ENCODE measurements around the gene SHC4.
A peak's percentile ranks its signal among the peaks of the same experiment; 100 is the strongest.

Gene SHC4

DNA sequence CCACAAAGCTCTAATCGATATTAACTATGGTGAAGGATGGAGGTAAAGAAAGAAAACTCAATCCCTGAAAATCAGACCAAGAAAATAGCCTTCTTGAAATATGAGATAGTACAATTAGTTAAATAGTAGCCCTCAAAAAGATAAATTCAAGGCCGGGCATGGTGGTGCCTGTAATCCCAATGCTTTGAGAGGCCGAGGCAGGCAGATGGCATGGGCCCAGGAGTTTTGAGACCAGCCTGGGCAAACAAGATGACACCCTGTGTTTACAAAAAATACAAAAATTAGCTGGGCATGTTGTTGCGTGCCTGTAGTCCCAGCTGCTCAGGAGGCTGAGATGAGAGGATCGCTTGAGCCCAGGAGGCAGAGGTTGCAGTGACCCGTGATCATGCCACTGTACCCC, 121.2 kb downstream of the SHC4 start:
- no peak for DNase-seq (ENCODE audit: low spot score)

GRCh38 chr15:48834756-48835155, 129.0 kb downstream of the SHC4 start:
- no peak for DNase-seq (ENCODE audit: low spot score)

GRCh38 chr15:48833526-48834239, 130.0 kb downstream of the SHC4 start:
- DNase-seq (ENCODE audit: low spot score): no peak

GRCh38 chr15:48832648-48833047, 131.1 kb downstream of the SHC4 start:
- DNase-seq (ENCODE audit: low spot score): no peak

- no peak for DNase-seq (ENCODE audit: low spot score)
Measured at GRCh38 chr15:48828906-48829305, 134.8 kb downstream of the SHC4 start.

- no peak for DNase-seq (ENCODE audit: low spot score)
Measured at GRCh38 chr15:48828471-48828870, 135.2 kb downstream of the SHC4 start.

GRCh38 chr15:48825075-48825474, 138.6 kb downstream of the SHC4 start:
- no peak for DNase-seq (ENCODE audit: low spot score)

- no peak for DNase-seq (ENCODE audit: low spot score)
Measured at GRCh38 chr15:48823706-48824105, 140.0 kb downstream of the SHC4 start.

DNA sequence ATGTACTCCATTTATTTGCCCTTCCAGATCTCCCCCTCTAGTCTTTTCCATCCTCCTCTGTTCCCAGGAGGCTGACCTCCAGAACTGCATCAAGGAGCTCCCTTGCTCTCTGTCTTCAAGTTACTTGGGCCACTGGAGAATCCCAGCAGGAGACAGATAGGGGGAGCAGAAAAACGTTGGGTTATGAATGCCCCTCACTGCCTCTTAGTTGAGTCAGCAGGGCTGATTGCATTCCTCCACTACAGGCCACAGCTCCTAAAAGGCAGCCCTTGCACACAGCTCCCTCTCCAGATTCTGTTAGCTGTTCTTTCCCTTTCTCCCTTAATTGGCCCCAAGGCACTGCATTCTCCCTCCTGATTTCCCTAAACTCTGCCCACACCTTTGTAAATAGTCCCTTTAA, 140.5 kb downstream of the SHC4 start:
- no peak for DNase-seq (ENCODE audit: low spot score)

- DNase-seq (ENCODE audit: low spot score): no peak
Measured at GRCh38 chr15:48814286-48814685, 149.4 kb downstream of the SHC4 start.

- no peak for DNase-seq (ENCODE audit: low spot score)
Measured at GRCh38 chr15:48811325-48811958, 152.3 kb downstream of the SHC4 start.

DNA sequence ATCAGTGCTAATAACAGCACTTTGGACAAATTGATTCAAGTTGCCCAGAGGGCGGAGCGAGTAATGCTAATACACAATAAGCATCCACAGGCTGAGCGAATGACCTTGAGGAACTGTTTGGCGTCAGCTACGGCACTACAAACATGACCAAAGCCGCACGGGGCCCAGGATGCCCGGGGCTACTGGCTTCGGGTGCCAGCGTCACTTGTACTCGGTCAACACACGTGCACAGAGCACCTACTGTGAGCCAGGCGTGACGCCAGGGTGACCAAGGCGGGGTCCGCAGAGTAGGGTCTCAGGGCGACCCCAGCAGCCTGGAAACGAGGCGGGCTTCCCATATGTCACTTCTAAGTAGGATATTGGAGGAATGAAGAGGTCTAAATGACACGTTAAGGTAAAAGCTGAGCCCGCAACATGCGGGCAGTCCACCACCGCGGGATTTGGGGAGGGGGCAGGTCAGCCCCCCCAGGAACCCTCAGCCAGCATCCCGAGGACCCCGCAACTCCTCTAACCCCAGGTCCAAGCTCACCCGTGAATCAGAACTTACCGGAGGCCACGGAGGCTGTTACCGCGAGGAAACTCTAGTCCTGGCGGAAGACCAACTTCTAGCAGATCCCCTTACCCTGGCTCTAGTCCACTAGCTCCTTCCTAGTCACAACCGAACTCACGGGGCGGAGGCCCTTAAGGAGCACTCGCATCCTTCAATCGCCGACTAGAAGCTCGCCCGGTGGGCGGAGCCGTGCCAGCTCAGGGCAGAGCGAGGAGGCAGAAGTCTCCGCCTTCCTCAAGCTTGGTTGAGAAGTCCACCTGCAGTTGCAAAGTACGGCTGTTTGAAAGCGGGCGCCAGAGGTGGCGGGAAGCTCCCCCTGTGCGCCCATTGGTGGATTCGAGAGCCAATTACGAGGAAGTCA, 153.1 kb downstream of the SHC4 start, which contains the start of gene CEP152:
Gene CEP152 (minus strand): TSS at position 656 of the 911 bp plus-strand sequence. CDS start 5,420 bp downstream, outside the sequence.
- DNase-seq (ENCODE audit: low spot score): peak; percentile 100

- DNase-seq (ENCODE audit: low spot score): no peak
Measured at GRCh38 chr15:48806151-48806550, 157.6 kb downstream of the SHC4 start.

GRCh38 chr15:48805591-48805990, 158.1 kb downstream of the SHC4 start:
- DNase-seq (ENCODE audit: low spot score): no peak

GRCh38 chr15:48803877-48804276, 159.8 kb downstream of the SHC4 start:
- DNase-seq (ENCODE audit: low spot score): no peak

DNA sequence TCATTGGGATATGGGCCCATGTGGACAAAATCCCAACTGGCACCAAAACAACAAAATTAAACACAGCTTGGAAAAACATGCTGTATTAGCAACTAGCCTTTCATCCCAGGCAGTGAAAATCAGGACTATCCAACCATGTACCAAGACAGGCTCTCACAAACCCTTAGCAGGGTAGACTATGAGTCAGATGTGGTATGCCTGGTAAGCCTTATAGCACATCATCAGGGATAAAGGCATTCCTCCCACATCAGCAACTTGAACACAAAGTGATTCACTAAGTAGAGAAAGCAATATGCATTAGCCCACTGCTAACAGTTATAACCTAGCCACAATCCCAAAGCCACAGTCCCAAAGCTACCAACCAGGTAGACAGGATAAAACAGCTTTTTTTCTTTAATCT, 160.9 kb downstream of the SHC4 start:
- peak; percentile 24 for DNase-seq (ENCODE audit: low spot score)

DNA sequence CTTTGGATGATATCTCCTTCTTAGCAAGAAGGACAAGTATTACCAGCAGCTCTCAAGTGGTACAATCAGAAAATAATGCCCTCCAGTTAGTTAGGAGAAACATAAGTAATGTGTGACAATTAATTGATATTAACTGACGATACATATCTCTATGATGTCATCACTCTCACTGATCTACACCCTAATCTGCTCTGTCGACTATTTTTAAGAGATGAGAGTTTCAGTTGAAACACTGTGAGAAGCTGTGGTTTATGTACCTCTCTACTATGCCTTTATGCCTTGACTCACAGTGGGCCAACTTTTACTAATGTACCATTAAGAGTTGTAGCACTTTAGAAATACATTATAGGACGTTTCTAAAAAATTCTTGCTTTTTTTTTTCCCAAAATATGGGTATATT, 161.5 kb downstream of the SHC4 start:
- no peak for DNase-seq (ENCODE audit: low spot score)

DNA sequence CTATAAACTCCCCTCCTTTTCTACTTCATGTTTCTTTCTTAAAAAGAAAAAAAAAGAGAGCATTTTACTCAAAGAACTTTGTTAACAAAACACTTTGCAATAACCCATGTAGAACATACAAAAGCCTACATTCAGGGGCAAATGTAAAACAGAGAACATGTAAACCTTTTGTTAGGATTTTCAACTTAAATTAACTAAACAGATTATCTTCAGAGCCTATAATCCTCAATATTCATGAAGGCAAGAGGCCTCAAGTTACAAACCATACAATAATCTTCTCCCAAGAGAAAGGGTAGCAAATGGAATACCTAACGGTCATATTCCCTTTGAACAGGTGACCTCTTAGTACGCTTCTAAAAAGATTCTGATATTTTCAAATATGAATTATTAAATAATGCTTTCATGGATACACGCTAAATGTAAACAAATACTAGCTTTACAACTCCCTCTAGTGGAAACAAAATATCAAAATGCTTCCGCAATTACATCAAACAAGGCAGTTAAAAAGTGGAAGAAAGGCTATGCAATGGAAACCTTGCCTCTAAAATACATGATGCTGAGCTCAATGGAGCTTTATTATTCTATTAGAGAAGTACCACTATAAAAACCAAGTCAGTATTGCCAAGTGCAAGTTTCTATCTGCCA, 162.8 kb downstream of the SHC4 start:
- DNase-seq (ENCODE audit: low spot score): no peak

- DNase-seq (ENCODE audit: low spot score): no peak
Measured at GRCh38 chr15:48800245-48800644, 163.5 kb downstream of the SHC4 start.

GRCh38 chr15:48798319-48798718, 165.4 kb downstream of the SHC4 start:
- no peak for DNase-seq (ENCODE audit: low spot score)

DNA sequence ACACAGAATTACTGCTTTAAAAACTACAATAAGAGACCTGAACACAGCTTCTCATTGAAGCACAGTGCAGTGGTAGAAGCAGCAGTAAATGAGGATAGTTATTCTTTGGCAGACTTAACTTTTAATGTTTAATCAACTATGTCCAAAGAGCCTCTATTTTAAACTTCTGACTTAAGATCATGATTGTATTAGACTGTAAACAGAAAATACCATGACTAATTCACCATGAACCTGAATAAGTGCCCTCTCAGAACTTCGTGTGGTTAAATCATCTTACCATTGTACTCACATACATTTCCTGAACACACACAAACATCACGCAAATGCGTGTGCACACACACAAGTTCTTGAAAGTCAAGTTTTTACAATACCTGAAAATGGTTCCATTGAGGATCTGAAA, 166.8 kb downstream of the SHC4 start:
- no peak for DNase-seq (ENCODE audit: low spot score)

- no peak for DNase-seq (ENCODE audit: low spot score)
Measured at GRCh38 chr15:48796521-48796920, 167.2 kb downstream of the SHC4 start.

All from activated CD4-positive, alpha-beta T cell treated with anti-CD3 and anti-CD28 coated beads, Interleukin-2, Interleukin-4, amounts not matched to agents 100 ng/mL and 50 ng/mL, durations not matched to agents 16 hours and 8 hours (primary cell).